CD14-positive monocyte (primary cell): ENCODE data around the gene KRTAP22-2. TPM values are rescaled to one million over a fixed set of nuclear protein-coding genes. Genes with fewer than 3 reads are reported as not detected.

Experiments
- DNase-seq, 3 donors: peaks; one replicate each; pipeline ENCODE4 v3.0.0-alpha.2; 2011 to 2022
- H2AFZ ChIP-seq: 2 replicates; pipeline ENCODE4 v1.6.0; 2012; ENCODE audit warnings: mild to moderate bottlenecking, low read depth, low read length, inconsistent platforms; ENCODE audit not compliant: insufficient read depth, poor library complexity, severe bottlenecking
- H3K27ac ChIP-seq, 2 donors: 1 replicate in 1 of 2; 2 replicates in 1 of 2; pipeline ENCODE4 v1.5.1; 2012 to 2013; ENCODE audit warnings: low read length in 2 of 2, control low read depth in 1 of 2, inconsistent platforms in 1 of 2, low read depth in 1 of 2, mild to moderate bottlenecking in 1 of 2
- H3K27me3 ChIP-seq, 2 donors: one replicate each; pipeline versions ENCODE4 v1.6.0 to v1.6.1; 2011 to 2013; ENCODE audit warnings: low read length in 2 of 2; ENCODE audit not compliant: control insufficient read depth in 2 of 2, insufficient read depth in 2 of 2
- H3K36me3 ChIP-seq, 2 donors: replicated peaks in 1 of 2; 1 replicate in 1 of 2; 2 replicates in 1 of 2; pipeline versions ENCODE4 v1.5.1 to v1.6.1; 2012 to 2013; ENCODE audit warnings: low read length in 2 of 2, control low read depth in 1 of 2, inconsistent platforms in 1 of 2, mild to moderate bottlenecking in 1 of 2; ENCODE audit not compliant: insufficient read depth in 2 of 2, control insufficient read depth in 1 of 2
- H3K4me1 ChIP-seq, 2 donors: 1 replicate in 1 of 2; 2 replicates in 1 of 2; pipeline versions ENCODE4 v1.5.1 to v1.6.1; 2012 to 2013; ENCODE audit warnings: low read length in 2 of 2, control low read depth in 1 of 2, inconsistent platforms in 1 of 2, mild to moderate bottlenecking in 1 of 2, moderate library complexity in 1 of 2; ENCODE audit not compliant: insufficient read depth in 2 of 2, control insufficient read depth in 1 of 2
- H3K4me2 ChIP-seq: replicated peaks from 2 replicates; pipeline ENCODE3; 2012; ENCODE audit warnings: low read length, moderate library complexity, mild to moderate bottlenecking; ENCODE audit not compliant: poor library complexity, severe bottlenecking; ENCODE audit errors: extremely low read depth
- H3K4me3 ChIP-seq, 3 experiments: fragments of 200-600 bp in 1 of 3; sonication (generic) in 1 of 3; replicated peaks in 1 of 3; 1 replicate in 2 of 3; 2 replicates in 1 of 3; pipeline ENCODE4 v1.5.1; 2011 to 2013; ENCODE audit warnings: low read length in 3 of 3, mild to moderate bottlenecking in 3 of 3, control low read depth in 2 of 3, low read depth in 2 of 3, inconsistent platforms in 1 of 3, moderate library complexity in 1 of 3
- H3K79me2 ChIP-seq: 2 replicates; pipeline ENCODE4 v1.6.0; 2012; ENCODE audit warnings: mild to moderate bottlenecking, control low read depth, inconsistent platforms, low read length, moderate library complexity; ENCODE audit not compliant: insufficient read depth
- H3K9ac ChIP-seq: 2 replicates; pipeline ENCODE4 v1.6.0; 2017; ENCODE audit warnings: low read length, mild to moderate bottlenecking; ENCODE audit not compliant: insufficient read depth, poor library complexity, severe bottlenecking
- H3K9me3 ChIP-seq, 2 donors: replicated peaks in 1 of 2; 1 replicate in 1 of 2; 2 replicates in 1 of 2; pipeline versions ENCODE4 v1.5.1 to v1.6.1; 2012 to 2013; ENCODE audit warnings: low read length in 2 of 2, control low read depth in 1 of 2; ENCODE audit not compliant: control insufficient read depth in 1 of 2, insufficient read depth in 1 of 2
- H4K20me1 ChIP-seq: 2 replicates; pipeline ENCODE4 v1.6.0; 2012; ENCODE audit warnings: mild to moderate bottlenecking, low read length, control low read depth, moderate library complexity; ENCODE audit not compliant: insufficient read depth
- H3K27ac Mint-ChIP-seq, 7 donors: one replicate each; pipeline ENCODE4 v1.8.0; 2020; ENCODE audit warnings: mild to moderate bottlenecking in 7 of 7, mixed read lengths in 7 of 7, moderate library complexity in 6 of 7, inconsistent platforms in 2 of 7
- H3K27me3 Mint-ChIP-seq, 3 donors: one replicate each; pipeline ENCODE4 v1.8.0; 2021 to 2022; ENCODE audit warnings: low read depth in 3 of 3, mild to moderate bottlenecking in 3 of 3, mixed read lengths in 3 of 3, moderate library complexity in 3 of 3, inconsistent platforms in 1 of 3
- H3K36me3 Mint-ChIP-seq, 2 donors: one replicate each; pipeline ENCODE4 v1.8.0; 2020; ENCODE audit warnings: mixed read lengths in 2 of 2, inconsistent platforms in 1 of 2, mild to moderate bottlenecking in 1 of 2
- H3K4me1 Mint-ChIP-seq: one replicate; pipeline ENCODE4 v1.8.0; 2020; ENCODE audit warnings: mild to moderate bottlenecking, mixed read lengths
- H3K4me3 Mint-ChIP-seq, 2 donors: one replicate each; pipeline ENCODE4 v1.8.0; 2020; ENCODE audit warnings: mild to moderate bottlenecking in 2 of 2, mixed read lengths in 2 of 2, moderate library complexity in 1 of 2
- H3K9me3 Mint-ChIP-seq, 7 donors: one replicate each; pipeline ENCODE4 v1.8.0; 2020 to 2022; ENCODE audit warnings: mixed read lengths in 7 of 7, mild to moderate bottlenecking in 6 of 7, moderate library complexity in 6 of 7, inconsistent platforms in 2 of 7
- CTCF ChIP-seq: fragments of 200-600 bp; IDR thresholded peaks from one replicate; pipeline ENCODE4 v1.8.0; 2022; ENCODE audit warnings: antibody characterized with exemption, mild to moderate bottlenecking
- intact Hi-C, 2 donors: fragments of 100-400 bp; cut with micrococcal nuclease; formaldehyde crosslinking; loops; one replicate each; pipeline versions ENCODE4 v1.15.0 to v1.15.1; 2023
- polyA plus RNA-seq, 3 donors: library from polyadenylated mRNA; depleted of rRNA in 1 of 3; unstranded in 2 of 3; stranded (reverse) in 1 of 3; fragments of 300-500 nt in 2 of 3; fragments of >200 nt in 1 of 3; fragmentation: Illumina TruSeq in 2 of 3; gene quantifications; 1 replicate in 2 of 3; 2 replicates in 1 of 3; pipeline ENCODE4 v1.2.3, GENCODE V29; 2012 to 2021

The KRTAP22-2 gene
- polyA plus RNA-seq, 3 donors = not detected

DNA sequence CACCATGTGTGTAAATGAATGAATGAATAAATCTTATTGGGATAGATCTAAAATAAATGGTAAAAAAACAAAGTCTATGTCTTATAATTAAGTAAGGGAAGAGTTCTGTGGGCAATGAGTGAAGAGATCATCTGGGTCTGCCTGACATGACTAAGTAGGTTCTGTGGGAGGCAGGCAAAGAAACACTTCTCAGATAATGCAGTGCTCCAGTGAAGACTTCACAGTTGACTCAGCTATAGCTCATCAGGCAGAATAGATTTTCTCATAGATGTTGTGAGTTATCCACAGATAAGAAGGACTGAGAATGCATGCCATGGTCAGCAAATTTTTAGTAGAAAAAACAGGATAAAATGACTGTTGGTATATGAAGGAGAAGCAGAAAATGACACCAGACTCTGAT, 12.4 kb downstream of the KRTAP22-2 start:
- Histone ChIP-seq H3K79me2 (no peaks in the 10 kb centered on the region), H4K20me1 (no peaks in the 10 kb centered on the region), H3K9me3 (peaks cover 0 to 6% of the 10 kb centered on the region in 2 donors), H3K4me2 (no peak overlapping the region), H3K4me1 (no peaks in the 10 kb centered on the region), H3K4me3 (no peak overlapping the region), H3K27ac (no peak overlapping the region), H3K36me3 (no peaks in the 10 kb centered on the region), H3K9ac (no peak overlapping the region), H2AFZ (no peak overlapping the region), H3K27me3 (no peaks in the 10 kb centered on the region)
- Mint-ChIP-seq H3K4me1 (no peaks in the 10 kb centered on the region), H3K27me3 (no peaks in the 10 kb centered on the region), H3K36me3 (no peaks in the 10 kb centered on the region), H3K27ac (no peak overlapping the region), H3K9me3 (peaks cover 0 to 5% (median 0%) of the 10 kb centered on the region in 7 donors), H3K4me3 (no peak overlapping the region)
- DNase-seq = no peak
- intact Hi-C loops = no loop called here
- TF ChIP-seq CTCF = no peak

GRCh38 chr21:30567617-30568016, 22.6 kb downstream of the KRTAP22-2 start:
- no peaks in the 10 kb centered on the region for H4K20me1 ChIP-seq
- no peak overlapping the region for H2AFZ ChIP-seq
- H3K4me3 Mint-ChIP-seq = no peak overlapping the region
- no peaks in the 10 kb centered on the region for H3K79me2 ChIP-seq
- H3K9me3 ChIP-seq = no peaks in the 10 kb centered on the region
- H3K9ac ChIP-seq = no peak overlapping the region
- no peak for TF ChIP-seq CTCF
- H3K36me3 ChIP-seq = no peaks in the 10 kb centered on the region
- intact Hi-C loops = no loop called here
- no peaks in the 10 kb centered on the region for H3K4me1 Mint-ChIP-seq
- no peaks in the 10 kb centered on the region for H3K27me3 Mint-ChIP-seq
- no peak for DNase-seq
- no peaks in the 10 kb centered on the region for H3K4me1 ChIP-seq
- no peak overlapping the region for H3K4me3 ChIP-seq
- no peak overlapping the region for H3K4me2 ChIP-seq
- H3K36me3 Mint-ChIP-seq = no peaks in the 10 kb centered on the region
- no peaks in the 10 kb centered on the region for H3K27me3 ChIP-seq
- peaks cover 0 to 6% (median 2%) of the 10 kb centered on the region in 7 donors for H3K9me3 Mint-ChIP-seq
- H3K27ac ChIP-seq = no peak overlapping the region
- H3K27ac Mint-ChIP-seq = no peak overlapping the region
